GM18517 (cell line): ENCODE data around the gene C6orf132.

ENCODE experiments used
- ATAC-seq: cut with Tn5 transposase; IDR thresholded peaks from one replicate; pipeline ENCODE4 v1.9.1; 2021; ENCODE audit warnings: mild to moderate bottlenecking, moderate library complexity; ENCODE audit not compliant: unreplicated experiment

The C6orf132 gene

DNA sequence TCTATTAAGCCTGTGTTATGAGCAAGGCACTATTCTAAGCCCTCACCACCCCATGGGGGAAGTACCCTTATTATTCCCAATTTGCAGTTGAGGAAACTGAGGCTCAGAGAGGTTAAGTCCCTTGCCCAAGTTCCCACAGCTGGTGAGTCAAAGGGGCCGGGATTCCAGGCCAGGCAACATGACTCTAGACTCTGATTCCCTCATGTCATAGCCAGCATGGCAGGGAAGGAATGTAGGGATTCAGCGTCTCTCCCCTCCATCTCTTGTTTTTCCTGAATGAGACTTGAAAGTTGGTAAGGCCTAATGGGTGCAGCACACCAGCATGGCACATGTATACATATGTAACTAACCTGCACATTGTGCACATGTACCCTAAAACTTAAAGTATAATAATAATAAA is 6.7 kb downstream of the C6orf132 start:
- ATAC-seq, result no peak

DNA sequence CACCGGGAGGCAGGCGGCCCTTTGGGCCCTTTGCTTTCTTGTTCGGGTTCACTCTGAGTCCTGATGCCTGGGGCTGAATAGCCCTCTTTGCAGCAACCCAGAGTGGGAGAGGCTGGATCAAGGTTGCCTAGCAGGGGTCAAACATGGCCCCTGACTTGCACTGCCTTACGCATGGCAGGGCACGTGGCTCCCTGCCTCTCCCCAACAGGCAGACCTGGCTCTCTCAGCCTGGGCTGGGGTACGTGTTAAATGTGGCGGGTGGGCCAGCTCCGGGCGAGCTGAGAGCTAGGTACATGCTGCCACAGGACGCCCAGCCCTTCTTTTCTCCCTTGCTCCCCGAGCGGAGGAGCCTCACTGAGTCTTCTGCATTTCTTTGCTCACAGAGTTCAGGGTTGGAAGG is 7.3 kb downstream of the C6orf132 start:
- no peak for ATAC-seq

DNA sequence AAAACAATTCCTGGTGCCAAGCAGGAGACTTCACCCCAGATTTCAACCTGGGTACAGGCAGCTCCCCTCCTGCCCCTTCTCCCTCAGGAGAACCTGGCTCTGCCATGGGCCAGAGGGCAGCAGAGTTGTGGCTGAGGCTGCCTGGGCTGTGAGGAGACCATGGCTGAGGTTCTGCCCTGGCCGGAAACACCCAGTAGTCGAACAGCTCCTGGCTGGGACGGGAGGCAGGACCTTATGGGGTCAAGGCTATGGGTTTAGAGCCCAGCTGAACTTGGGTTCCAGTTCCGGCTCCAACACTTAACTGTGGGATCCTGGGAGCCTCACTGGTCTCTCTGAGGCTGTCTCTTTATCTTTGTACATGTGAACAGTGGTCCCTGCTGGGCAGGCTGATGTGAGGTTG is 8.5 kb downstream of the C6orf132 start:
- ATAC-seq, result no peak

- ATAC-seq, result no peak
Measured at GRCh38 chr6:42131531-42131930, 10.9 kb downstream of the C6orf132 start.

GRCh38 chr6:42129360-42129676 is 13.1 kb downstream of the C6orf132 start:
- no peak for ATAC-seq

DNA sequence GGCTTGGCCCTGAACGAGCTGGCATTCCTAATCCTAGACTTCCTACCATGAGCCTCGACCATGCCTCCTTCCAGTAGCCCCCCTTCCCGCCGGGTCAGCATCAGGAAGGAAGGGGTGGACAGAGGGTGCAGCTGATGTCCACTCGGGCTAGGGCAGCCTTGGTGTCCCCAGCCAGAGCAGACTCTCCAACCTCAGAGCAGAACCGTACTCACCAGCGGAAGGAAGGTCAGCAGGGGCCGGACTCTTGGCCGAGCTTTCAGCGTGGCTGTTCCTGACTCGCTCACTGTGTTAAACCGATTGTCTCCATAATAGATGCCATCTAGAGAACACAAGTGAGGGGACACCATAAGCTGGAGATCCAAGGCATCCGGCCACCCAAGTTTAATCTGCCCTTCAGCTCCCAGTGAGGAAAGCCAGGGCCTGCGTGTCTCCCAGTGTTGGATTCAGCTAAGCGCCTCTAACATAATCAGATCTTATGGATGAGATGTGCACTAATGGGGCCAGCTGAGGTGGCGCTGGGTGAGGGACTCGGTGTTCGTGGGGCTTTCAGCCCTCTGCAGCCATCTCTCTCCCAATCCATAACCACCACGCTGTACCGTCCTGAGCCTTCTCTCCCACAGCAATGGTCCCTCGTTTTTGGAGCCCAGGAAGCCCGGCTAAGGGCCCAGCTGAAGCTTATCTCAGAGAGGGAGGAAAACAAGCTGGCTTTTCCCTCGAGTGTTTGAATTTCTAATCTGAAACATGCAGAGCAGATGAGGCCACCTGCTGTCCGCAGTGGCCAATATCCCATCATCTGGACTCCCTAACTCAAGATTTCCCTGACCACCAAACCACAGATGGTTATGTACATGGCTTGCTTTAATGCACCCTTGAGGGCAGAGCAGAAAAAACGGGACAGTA is 13.7 kb downstream of the C6orf132 start:
- ATAC-seq, result no peak

- no peak for ATAC-seq
Measured at GRCh38 chr6:42125663-42126062, 16.8 kb downstream of the C6orf132 start.

GRCh38 chr6:42125231-42125630 is 17.2 kb downstream of the C6orf132 start:
- no peak for ATAC-seq

GRCh38 chr6:42124223-42124836 is 18.1 kb downstream of the C6orf132 start:
- ATAC-seq, result no peak

DNA sequence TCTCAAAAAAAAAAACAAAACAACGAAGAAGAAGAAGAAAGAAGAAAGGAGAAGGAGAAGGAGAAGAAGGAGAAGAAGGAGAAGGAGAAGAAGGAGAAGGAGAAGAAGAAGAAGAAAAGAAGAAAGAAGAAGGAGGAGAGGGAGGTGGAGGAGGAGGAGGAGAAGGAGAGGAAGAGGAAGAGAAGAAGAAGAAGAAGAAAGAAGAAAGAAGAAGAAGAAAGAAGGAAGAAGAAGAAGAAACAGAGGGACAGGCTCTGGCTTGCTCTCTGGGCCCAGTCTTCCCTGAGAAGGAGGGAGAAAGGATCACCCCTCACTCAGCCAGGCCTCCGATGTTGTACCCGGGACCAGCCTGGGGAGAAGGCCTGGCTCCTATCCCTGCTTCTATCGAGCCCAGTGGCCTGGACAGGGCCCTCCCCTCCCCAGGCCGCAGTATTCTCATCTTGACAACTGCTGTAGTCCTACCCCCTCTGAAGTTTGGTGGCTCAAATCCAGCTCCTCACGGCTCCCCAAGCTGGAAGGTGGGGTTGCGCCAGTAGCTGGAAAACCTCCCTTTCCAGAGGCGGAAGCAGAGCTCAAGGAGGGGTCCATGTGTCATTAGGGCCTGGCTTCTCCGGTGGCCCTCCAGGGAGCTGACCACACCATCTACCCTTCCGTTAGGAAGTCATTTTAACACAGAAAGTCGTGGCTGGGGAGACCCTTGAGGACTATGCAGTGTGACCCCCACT is 18.9 kb downstream of the C6orf132 start:
- no peak for ATAC-seq

- no peak for ATAC-seq
Measured at GRCh38 chr6:42120895-42121865, 21.2 kb downstream of the C6orf132 start.

DNA sequence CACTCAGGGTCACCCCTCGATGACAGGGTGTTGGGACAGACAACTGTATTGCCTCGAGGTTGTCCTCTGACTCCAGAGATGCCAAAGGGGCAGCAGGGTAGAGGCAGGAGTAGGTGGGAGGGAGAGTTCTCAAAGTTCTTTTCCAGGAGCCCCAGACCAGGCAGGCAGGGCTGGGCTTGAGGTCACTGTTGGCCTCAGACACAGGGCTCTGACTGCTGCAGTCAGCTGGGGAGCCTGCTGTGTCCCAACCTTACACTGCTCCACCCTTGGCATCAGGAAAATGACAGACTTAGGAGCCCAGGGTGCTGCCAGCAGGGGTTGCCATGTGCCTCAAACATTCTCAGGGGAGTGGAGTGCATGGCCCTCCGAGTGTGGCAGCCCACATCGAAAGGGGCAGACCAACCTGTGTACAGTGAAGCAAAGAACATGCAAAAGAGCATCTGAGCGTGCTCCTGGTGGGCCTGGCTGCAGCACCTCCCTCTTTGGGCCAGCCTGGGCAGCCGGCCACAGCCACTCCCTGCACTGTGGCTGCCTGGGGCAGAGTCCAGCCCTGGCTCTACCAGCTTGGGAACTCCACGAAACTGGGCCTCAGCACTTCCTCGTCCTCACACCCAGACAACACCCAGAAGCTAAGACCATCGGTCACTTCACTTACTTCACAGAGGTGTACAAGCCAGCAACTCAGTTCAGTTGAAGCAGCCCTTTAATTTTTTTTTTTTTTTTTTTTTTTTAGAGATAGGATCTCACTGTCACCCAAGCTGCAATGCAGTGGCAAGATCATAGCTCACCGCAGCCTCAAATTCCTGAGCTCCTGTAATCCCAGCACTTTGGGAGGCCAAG is 24.0 kb downstream of the C6orf132 start:
- ATAC-seq, result no peak

DNA sequence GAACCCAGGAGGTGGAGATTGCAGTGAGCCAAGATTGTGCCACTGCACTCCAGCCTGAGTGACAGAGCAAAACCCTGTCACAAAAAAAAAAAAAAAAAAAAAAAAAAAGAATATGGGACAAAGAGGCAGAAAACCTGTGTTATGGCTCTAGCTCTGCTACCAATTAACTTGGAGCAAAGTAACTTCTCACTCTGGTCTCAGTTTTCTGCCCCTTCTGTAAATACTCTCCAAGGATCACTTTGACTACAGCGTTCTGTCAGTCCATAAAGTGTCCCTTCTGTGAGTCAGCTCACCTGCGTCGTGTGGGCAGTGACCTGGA is 24.6 kb downstream of the C6orf132 start:
- no peak for ATAC-seq

DNA sequence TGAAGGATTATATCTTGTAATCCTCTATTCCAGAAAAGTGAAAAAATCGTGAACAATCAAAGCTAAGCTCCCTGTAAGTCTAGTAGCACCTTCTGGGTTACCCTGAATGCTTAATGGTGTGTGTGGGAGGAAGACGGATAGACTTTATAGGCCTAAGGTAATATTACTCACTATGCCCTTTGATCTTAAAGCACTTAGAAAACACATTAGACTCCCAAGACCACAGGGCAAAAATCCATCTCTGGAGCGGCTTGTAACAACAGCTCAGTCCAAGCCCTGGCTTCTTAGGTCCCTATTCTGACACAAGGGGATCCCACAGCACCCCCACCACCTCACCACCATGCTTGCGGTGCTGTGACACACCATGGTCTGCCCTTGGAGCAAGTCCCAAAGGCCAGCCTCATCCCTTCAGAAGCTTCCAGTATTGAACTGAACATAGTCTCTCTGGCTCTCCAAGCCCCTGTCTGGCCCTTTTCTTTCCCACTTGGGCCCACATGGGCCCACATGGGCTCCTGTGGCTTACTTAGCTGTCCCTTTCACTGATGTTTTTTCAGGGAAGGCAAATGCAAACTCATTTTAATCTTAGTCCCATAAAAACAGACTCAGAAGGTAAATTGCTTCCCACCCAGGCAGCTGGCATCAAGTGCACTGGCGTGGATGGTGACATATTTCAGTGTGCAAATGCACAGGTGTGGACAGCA is 28.3 kb downstream of the C6orf132 start:
- no peak for ATAC-seq

DNA sequence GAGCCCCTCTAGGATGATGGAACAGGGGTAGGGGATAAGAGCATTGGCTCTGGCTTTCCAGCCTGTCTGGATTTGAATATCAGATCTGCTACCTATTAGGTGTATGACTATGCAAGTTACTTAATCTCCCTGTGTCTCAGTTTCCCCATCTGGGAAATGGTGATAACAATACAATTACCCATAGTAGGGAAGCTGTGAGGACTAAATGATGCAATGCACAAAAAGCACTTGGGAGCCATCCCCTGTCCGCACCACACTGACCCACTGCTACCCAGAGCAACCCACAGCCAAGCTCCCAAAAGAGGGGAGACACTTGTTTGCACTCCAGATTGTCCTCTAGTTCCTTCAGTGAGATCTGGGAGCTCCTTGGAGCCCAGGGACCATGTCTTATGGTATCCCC is 30.1 kb downstream of the C6orf132 start:
- ATAC-seq, result no peak

DNA sequence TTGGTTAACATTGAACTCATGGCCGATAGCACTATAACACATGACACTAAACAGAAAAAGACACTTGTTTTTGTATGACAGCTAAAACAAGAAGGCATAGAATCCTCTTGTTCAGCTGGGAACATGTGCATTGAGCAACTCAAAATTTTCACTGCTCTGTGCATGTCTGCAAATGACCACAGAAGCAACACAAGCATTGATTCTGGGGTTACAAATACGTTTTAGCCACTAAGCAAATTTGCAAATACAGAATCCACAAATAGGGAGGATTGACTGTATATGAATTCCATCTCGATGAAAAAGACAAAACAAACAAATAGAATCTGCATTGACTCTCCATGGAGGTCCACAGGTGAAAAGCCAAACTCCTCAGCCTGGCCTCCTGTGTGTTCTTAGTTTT is 31.7 kb downstream of the C6orf132 start:
- no peak for ATAC-seq

GRCh38 chr6:42108071-42108470 is 34.3 kb downstream of the C6orf132 start:
- ATAC-seq, result no peak

GRCh38 chr6:42106112-42107023 is 36.1 kb downstream of the C6orf132 start:
- ATAC-seq, result no peak
